Measurements from ENCODE around the gene ENO2.
A peak's percentile ranks its signal among the peaks of the same experiment; 100 is the strongest.

Gene ENO2

GRCh38 chr12:6935371-6936193, 21.2 kb downstream of the ENO2 start:
- DNase-seq = no peak

GRCh38 chr12:6936194-6936635, 21.8 kb downstream of the ENO2 start:
- no peak for DNase-seq

- peak; percentile 52 for DNase-seq
Observed at GRCh38 chr12:6936636-6937480, 22.5 kb downstream of the ENO2 start.

GRCh38 chr12:6937481-6938352, 23.3 kb downstream of the ENO2 start:
- DNase-seq = peak; percentile 98

- no peak for DNase-seq
Observed at GRCh38 chr12:6938353-6939190, 24.2 kb downstream of the ENO2 start.

GRCh38 chr12:6939191-6939540, 24.8 kb downstream of the ENO2 start:
- no peak for DNase-seq

GRCh38 chr12:6941267-6941666, 26.9 kb downstream of the ENO2 start:
- DNase-seq = no peak

- no peak for DNase-seq
Observed at GRCh38 chr12:6941782-6942181, 27.4 kb downstream of the ENO2 start.

GRCh38 chr12:6942331-6942665, 27.9 kb downstream of the ENO2 start:
- DNase-seq = no peak

GRCh38 chr12:6943389-6943721, 29.0 kb downstream of the ENO2 start:
- no peak for DNase-seq

GRCh38 chr12:6943722-6944380, 29.5 kb downstream of the ENO2 start, which contains the start of the genes C12orf57 and RNU7-1:
Gene C12orf57 (plus strand): TSS chr12:6944022. CDS start chr12:6944122, 100 bp downstream.
Gene RNU7-1 (plus strand): TSS chr12:6943816.
- peak; percentile 97 for DNase-seq

- DNase-seq = peak; percentile 98
Observed at GRCh38 chr12:6944381-6945186, 30.2 kb downstream of the ENO2 start.

- no peak for DNase-seq
Observed at GRCh38 chr12:6945613-6946012, 31.2 kb downstream of the ENO2 start.

- peak; percentile 53 for DNase-seq
Observed at GRCh38 chr12:6946033-6946919, 31.9 kb downstream of the ENO2 start.

GRCh38 chr12:6946920-6947374, 32.6 kb downstream of the ENO2 start:
- DNase-seq = no peak

GRCh38 chr12:6947615-6948014, 33.2 kb downstream of the ENO2 start:
- no peak for DNase-seq

- DNase-seq = no peak
Observed at GRCh38 chr12:6948873-6949594, 34.7 kb downstream of the ENO2 start.

GRCh38 chr12:6950401-6950801, 36.0 kb downstream of the ENO2 start:
- DNase-seq = no peak

All from eye (tissue), 1 donor.